Astrocyte of the cerebellum (primary cell): ENCODE measurements around the gene GCNT2.
"Not testable (repeated sequence)": the region's sequence is repeated elsewhere in the genome, so short reads cannot be mapped to it uniquely, and the experiment has no call there.

Experiments
- DNase-seq: peaks from one replicate; pipeline ENCODE4 v3.0.0-alpha.2; 2011; ENCODE audit warnings: low read depth
- H3K4me3 ChIP-seq: 2 replicates; pipeline ENCODE4 v1.5.1; 2011; ENCODE audit warnings: mild to moderate bottlenecking, low read depth, low read length, moderate library complexity
- in situ Hi-C: cut with HindIII; loops from 2 replicates; pipeline ENCODE4 v1.10.0; 2017; ENCODE audit warnings: low sequenced_read_pairs
- TF ChIP-seq, protein P1 (sequence below): IDR thresholded peaks from 2 replicates; pipeline ENCODE4 v1.5.1; 2012; ENCODE audit warnings: low read length, low read depth, moderate library complexity, mild to moderate bottlenecking; ENCODE audit errors: missing control alignments

Gene GCNT2

DNA sequence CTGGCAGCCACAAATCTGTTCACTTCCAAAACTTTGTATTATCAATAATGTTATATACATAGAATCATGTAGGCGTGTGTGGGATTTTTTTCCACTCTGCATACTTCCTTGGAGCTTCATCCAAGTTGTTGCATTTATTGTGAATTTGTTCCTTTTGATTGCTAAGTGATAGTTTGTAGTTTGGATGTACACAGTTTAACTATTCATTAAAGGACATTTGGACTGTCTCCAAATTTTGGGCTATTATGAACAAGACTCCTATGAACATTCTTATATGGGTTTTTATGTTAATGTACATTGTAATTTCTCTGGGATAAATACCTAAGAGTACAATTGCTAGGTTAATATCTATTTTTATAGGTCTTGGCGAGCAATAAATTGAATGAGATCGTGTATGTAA is 36.2 kb upstream of the GCNT2 start:
- in situ Hi-C loops: no loop called here
- no peak for DNase-seq
- H3K4me3 ChIP-seq: no peak overlapping the region
- TF ChIP-seq, protein P1, sequence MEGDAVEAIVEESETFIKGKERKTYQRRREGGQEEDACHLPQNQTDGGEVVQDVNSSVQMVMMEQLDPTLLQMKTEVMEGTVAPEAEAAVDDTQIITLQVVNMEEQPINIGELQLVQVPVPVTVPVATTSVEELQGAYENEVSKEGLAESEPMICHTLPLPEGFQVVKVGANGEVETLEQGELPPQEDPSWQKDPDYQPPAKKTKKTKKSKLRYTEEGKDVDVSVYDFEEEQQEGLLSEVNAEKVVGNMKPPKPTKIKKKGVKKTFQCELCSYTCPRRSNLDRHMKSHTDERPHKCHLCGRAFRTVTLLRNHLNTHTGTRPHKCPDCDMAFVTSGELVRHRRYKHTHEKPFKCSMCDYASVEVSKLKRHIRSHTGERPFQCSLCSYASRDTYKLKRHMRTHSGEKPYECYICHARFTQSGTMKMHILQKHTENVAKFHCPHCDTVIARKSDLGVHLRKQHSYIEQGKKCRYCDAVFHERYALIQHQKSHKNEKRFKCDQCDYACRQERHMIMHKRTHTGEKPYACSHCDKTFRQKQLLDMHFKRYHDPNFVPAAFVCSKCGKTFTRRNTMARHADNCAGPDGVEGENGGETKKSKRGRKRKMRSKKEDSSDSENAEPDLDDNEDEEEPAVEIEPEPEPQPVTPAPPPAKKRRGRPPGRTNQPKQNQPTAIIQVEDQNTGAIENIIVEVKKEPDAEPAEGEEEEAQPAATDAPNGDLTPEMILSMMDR: no peak

DNA sequence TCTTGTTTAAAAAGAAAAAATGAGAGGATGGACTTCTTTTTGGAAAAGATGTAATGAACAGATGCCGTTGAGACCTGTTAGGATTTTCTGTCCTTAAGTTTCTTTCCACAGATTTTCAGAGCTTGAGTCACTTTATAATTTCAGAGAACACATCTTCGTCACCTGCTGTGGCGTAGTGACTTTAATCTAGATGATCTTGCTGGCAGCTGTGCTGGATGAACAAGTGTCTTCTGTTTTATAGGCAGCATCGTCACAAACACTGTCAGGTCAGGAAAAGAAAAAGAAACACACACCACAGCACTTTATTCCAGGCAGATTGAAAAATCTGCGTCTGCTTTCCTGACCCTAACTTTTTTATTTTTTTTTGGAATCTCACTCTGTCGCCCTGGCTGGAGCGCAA is 35.7 kb upstream of the GCNT2 start:
- no peak overlapping the region for H3K4me3 ChIP-seq
- in situ Hi-C loops: no loop called here
- TF ChIP-seq, protein P1: no peak
- DNase-seq: no peak

DNA sequence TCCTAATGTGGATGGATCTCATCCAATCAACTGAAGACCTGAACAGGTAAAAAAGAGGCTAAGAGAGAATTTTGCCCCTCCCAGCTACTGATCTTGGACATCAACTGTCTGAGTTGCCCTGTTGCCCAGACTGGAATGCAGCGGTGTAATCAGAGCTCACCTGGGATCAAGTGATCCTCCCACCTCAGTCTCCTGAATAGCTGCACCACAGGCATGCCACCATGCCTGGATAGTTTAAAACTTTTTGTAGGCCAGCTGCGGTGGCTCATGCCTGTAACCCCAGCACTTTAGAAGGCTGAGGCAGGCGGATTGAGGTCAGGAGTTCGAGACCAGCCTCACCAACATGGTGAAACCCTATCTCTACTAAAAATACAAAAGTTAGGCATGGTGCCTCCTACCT is 34.9 kb upstream of the GCNT2 start:
- in situ Hi-C loops: no loop called here
- no peak for DNase-seq
- H3K4me3 ChIP-seq: no peak overlapping the region
- TF ChIP-seq, protein P1: no peak

DNA sequence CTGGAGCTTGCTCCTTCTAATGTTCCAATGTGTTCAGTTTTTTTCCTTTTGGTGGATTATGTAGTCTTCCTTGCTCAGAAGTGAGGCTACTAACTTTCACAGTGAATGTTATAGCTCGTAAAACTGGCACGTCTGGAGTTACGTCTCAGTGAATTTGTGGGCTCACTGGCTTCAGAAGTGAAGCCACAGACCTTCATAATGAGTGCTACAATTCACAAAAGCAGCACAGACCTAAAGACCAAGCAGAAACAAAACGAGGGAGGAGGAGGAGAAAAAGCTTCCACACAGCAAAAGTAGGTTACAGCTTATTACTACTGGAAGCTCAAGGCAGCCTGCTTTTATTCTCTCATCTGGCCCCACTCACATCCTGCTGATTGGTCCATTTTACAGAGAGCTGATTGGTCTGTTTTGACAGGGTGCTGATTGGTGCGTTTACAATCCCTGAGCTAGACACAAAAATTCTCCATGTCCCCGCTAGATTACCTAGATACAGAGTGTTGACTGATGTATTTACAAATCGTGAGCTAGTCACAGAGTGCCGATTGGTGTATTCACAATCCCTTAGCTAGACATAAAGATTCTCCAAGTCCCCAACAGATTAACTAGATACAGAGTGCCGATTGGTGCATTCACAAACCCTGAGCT is 34.1 kb upstream of the GCNT2 start:
- DNase-seq, in situ Hi-C loops, H3K4me3 ChIP-seq: not testable (repeated sequence)

DNA sequence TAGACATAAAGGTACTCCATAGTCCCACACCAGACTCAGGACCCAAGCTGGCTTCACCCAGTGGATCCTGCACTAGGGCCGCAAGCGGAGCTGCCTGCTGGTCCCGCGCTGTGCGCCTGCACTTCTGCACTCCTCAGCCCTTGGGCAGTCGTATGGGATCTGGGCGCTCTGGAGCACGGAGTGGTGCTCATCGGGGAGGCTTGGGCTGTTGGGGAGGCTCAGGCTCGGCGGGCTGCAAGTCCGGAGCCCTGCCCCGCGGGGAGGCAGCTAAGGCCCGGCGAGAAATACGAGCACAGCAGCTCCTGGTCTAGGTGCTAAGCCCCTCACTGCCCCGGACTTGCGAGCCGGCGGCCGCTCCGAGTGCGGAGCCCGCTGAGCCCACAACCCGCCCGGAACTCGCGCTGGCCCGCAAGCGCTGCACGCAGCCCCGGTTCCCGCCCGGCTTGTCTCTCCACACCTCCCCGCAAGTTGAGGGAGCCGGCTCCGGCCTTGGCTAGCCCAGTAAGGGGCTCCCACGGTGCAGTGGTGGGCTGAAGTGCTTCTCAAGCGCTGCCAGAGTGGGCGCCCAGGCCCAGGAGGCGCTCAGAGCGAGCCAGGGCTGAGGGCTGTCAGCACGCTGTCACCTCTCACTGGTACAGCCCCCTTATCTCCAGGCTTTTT is 33.4 kb upstream of the GCNT2 start:
- no peak overlapping the region for H3K4me3 ChIP-seq
- no peak for DNase-seq
- in situ Hi-C loops: no loop called here
- TF ChIP-seq, protein P1: no peak

DNA sequence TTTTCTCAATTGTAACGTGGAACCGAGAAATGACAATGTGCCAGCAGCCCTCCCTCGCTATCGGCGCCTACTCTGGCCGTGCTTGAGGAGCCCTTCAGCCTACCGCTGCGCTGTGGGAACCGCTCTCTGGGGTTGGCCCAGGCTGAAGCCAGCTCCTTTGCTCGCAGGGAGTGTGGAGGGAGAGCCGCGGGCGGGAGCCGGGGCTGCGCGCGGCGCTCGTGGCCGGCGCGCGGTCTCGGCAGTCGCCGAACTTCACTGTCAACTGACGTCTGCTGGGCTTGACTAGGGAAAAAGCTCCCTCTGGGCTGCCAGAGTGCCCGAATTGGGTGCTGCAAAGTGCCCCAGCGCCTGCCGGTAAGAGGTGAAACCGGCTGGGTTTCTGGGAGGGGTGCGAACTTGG is 29.7 kb upstream of the GCNT2 start:
- in situ Hi-C loops: no loop called here
- TF ChIP-seq, protein P1: no peak

DNA sequence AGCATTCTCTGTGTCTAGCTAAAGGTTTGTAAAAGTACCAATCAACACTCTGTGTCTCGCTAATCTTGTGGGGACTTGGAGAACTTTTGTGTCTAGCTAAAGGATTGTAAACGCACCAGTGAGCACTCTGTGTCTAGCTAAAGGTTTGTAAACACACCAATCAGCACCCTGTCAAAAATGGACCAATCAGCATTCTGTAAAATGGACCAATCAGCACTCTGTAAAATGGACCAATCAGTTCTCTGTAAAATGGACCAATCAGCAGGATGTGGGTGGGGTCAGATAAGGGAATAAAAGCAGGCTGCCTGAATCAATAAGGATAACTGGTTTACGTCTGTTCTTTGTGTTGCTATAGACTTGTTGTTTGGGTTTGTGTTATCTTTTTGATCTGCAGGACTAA is 29.2 kb upstream of the GCNT2 start:
- DNase-seq, in situ Hi-C loops, H3K4me3 ChIP-seq: not testable (repeated sequence)

More for the DNA sequence above, 29.7 kb upstream of the GCNT2 start:
- DNase-seq: no peak
- no peak overlapping the region for H3K4me3 ChIP-seq
